ENCODE data around the gene NPAT. TPM values are rescaled to one million over a fixed set of nuclear protein-coding genes. Genes with fewer than 3 reads are reported as not detected.

NPAT gene
- total RNA-seq, 1 donor from 2014 or later: 6.3 TPM

DNA sequence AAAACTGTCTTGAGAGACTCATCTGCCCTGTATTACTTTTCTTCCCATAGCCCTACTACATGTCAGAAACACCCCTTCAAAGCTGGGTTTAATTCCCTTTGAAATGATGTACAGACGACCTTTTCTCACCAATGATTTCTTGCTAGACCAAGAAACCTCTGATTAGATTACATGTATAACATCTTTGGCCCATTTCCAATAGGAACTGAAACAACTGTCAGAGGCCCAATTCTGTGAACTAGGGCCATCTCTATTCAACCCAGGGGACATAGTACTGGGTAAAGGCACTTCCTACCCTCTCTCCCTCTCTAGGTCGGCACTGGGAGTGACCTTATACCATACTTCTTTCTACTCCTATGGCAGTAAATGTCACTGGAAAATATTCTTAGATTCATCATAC lies 19.4 kb downstream of the NPAT start:
- Histone ChIP-seq H3K4me1 (peaks cover 14% of the 10 kb centered on the region), H3K9me3 (replicated peaks) (peaks cover 14% of the 10 kb centered on the region), H3K36me3 (peaks cover 41% of the 10 kb centered on the region), H3K27me3 (ENCODE audit: low read depth) (no peaks in the 10 kb centered on the region), H3K4me3 (no peak overlapping the region), H3K27ac (replicated peaks) (no peak overlapping the region)
- TF ChIP-seq, protein P1, sequence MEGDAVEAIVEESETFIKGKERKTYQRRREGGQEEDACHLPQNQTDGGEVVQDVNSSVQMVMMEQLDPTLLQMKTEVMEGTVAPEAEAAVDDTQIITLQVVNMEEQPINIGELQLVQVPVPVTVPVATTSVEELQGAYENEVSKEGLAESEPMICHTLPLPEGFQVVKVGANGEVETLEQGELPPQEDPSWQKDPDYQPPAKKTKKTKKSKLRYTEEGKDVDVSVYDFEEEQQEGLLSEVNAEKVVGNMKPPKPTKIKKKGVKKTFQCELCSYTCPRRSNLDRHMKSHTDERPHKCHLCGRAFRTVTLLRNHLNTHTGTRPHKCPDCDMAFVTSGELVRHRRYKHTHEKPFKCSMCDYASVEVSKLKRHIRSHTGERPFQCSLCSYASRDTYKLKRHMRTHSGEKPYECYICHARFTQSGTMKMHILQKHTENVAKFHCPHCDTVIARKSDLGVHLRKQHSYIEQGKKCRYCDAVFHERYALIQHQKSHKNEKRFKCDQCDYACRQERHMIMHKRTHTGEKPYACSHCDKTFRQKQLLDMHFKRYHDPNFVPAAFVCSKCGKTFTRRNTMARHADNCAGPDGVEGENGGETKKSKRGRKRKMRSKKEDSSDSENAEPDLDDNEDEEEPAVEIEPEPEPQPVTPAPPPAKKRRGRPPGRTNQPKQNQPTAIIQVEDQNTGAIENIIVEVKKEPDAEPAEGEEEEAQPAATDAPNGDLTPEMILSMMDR (IDR thresholded peaks at IDR 0.05; ENCODE audit: borderline replicate concordance): no peak
- no peak for DNase-seq
- intact Hi-C loops (cut with micrococcal nuclease): no loop called here

DNA sequence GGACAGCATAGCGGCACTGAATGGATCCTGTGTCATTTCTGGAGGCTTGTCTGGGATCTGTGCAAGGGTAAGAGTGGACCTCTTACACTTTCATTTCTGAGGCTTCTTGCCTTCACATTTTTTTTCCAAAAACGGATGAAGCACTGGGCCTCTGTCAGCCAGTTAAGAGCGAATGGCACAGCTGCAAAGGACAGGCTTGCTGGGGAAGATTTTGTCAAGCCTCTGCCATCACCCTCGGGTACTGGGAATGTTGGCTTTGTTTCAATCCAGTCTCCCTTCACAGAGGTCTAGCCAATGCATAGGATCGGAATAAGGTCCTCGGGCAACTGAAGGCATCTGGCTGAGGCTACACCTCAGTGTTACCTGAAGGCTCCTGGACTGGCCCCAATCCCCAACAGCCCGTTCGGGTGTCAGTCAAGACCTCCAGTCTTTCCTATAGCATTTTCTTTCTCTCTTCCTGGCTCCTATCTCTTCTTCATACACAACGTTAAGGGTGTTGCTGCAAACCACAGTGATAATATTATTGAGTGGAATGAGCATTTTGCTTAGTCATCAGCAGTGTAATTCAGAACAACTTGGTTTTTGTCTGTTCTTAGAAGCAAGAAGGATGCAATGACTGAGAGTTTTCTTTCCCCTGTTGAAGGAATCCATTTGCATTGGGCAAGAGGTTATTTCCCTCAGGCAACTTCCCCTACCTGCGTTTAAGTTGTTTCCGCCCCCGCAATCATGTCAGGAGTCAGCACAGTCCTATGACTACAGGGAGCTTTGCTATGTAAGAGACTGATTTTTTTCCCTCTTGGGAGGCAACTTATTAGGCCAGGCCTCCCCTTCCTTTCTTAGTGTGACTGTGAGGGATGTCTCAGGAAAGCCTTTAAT lies 22.8 kb downstream of the NPAT start:
- TF ChIP-seq, protein P1 (IDR thresholded peaks at IDR 0.05; ENCODE audit: borderline replicate concordance): no peak
- H3K4me1 ChIP-seq: peaks cover 14% of the 10 kb centered on the region
- no peak overlapping the region for H3K4me3 ChIP-seq
- H3K36me3 ChIP-seq: peaks cover 28% of the 10 kb centered on the region
- peaks cover 5% of the 10 kb centered on the region for H3K9me3 ChIP-seq (replicated peaks)
- intact Hi-C loops (cut with micrococcal nuclease): no loop called here
- no peaks in the 10 kb centered on the region for H3K27me3 ChIP-seq (ENCODE audit: low read depth)
- DNase-seq: no peak
- H3K27ac ChIP-seq (replicated peaks): no peak overlapping the region

- peaks cover 14% of the 10 kb centered on the region for H3K4me1 ChIP-seq
- no peak overlapping the region for H3K27ac ChIP-seq (replicated peaks)
- no peaks in the 10 kb centered on the region for H3K9me3 ChIP-seq (replicated peaks)
- DNase-seq: no peak
- TF ChIP-seq, protein P1 (IDR thresholded peaks at IDR 0.05; ENCODE audit: borderline replicate concordance): no peak
- H3K4me3 ChIP-seq: no peak overlapping the region
- H3K36me3 ChIP-seq: peaks cover 28% of the 10 kb centered on the region
- H3K27me3 ChIP-seq (ENCODE audit: low read depth): no peaks in the 10 kb centered on the region
- intact Hi-C loops (cut with micrococcal nuclease): no loop called here
Measured at GRCh38 chr11:108198833-108199232, 23.6 kb downstream of the NPAT start.

DNA sequence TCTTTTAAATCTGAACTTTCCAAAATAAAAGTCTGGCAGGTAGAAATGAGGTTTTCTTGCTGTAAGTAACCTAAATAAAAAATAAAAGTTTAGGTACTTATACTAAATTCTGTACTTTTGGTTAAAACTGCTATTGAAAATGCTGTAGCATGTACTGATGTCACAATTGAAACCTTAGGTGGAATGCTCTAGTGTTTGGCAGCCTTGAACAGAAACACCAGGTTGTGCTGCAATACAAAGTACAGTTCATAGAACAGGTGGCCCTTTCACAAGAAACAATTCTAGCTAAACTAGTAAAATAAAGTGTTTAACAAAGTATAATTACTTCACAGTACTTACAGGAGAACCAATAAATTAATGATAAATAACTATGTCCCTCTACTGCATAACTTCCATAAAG lies 25.1 kb downstream of the NPAT start:
- Histone ChIP-seq H3K27me3 (ENCODE audit: low read depth) (no peaks in the 10 kb centered on the region), H3K36me3 (peaks cover 43% of the 10 kb centered on the region), H3K9me3 (replicated peaks) (no peaks in the 10 kb centered on the region), H3K27ac (replicated peaks) (no peak overlapping the region), H3K4me3 (no peak overlapping the region), H3K4me1 (peaks cover 14% of the 10 kb centered on the region)
- DNase-seq: no peak
- TF ChIP-seq, protein P1 (IDR thresholded peaks at IDR 0.05; ENCODE audit: borderline replicate concordance): no peak
- intact Hi-C loops (cut with micrococcal nuclease): no loop called here

DNA sequence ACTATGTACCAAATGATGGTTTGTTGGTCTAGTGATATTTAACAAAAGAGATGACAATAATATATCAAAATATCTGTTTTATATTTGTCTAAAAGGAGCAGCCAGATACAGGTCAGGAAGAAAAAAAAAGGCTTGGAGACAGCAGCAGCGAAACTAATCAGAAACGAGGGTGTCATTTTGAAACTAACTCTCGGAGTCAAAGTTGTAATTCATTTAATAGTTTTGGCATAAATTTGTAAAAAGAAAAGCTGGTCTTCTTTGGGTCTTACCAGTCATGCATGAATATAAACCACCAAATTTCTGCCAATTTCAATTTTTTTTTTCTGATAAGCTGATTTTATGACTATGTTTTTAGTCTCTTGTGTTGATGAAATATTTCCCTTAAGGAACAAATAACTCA lies 25.5 kb downstream of the NPAT start:
- peaks cover 47% of the 10 kb centered on the region for H3K36me3 ChIP-seq

More for the DNA sequence above, 25.5 kb downstream of the NPAT start:
- Histone ChIP-seq H3K4me1 (peaks cover 14% of the 10 kb centered on the region), H3K9me3 (replicated peaks) (no peaks in the 10 kb centered on the region), H3K27ac (replicated peaks) (no peak overlapping the region), H3K27me3 (ENCODE audit: low read depth) (no peaks in the 10 kb centered on the region), H3K4me3 (no peak overlapping the region)
- DNase-seq: no peak
- intact Hi-C loops (cut with micrococcal nuclease): no loop called here
- TF ChIP-seq, protein P1 (IDR thresholded peaks at IDR 0.05; ENCODE audit: borderline replicate concordance): no peak
